HG03097 (cell line): ENCODE measurements around the gene KCTD20.

Source experiments
- ATAC-seq: cut with Tn5 transposase; IDR thresholded peaks from one replicate; pipeline ENCODE4 v1.9.1; 2021; ENCODE audit not compliant: unreplicated experiment, low FRiP score

The KCTD20 gene

DNA sequence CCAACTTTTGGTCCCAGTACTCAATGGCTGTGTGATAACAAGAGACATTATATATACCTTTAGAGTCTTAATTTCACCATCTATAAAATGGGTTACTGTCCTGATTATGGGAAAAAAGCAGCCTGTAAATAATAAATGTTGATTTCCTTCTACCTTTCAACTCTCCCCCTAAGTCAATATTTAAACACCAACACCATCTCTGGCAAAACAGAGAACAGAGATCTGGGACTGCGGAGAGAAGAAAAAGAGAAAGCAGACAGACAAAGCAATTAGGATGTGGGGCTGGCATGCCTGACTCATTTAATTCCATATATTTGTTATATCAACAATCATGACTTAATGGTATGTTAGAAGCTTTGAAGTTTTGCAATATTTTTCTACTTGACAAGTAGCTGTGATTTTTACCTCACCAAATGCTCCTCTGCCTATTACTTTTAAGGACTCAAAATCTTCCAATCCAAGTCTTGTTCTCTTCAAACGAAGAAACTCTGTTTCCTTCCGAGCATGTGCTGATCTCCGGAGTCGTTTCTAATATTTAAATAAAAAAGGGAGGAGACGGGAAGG lies 81.2 kb downstream of the KCTD20 start:
- ATAC-seq: no peak

DNA sequence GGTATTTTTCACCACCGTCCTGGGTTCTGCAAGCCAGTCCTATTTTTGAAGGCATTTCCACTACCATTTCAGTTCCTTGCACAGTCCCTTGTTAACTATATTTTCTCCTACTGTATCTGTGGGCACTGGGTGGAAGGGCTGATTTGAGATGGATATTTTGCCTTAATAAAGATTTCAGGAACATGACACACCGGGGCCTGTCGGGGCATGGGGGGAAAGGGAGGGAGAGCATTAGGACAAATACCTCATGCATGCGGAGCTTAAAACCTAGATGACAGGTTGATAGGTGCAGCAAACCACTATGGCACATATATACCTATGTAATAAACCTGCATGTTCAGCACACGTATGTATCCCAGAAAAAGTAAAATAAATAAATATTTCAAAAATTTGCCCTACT lies 82.1 kb downstream of the KCTD20 start:
- ATAC-seq: no peak

DNA sequence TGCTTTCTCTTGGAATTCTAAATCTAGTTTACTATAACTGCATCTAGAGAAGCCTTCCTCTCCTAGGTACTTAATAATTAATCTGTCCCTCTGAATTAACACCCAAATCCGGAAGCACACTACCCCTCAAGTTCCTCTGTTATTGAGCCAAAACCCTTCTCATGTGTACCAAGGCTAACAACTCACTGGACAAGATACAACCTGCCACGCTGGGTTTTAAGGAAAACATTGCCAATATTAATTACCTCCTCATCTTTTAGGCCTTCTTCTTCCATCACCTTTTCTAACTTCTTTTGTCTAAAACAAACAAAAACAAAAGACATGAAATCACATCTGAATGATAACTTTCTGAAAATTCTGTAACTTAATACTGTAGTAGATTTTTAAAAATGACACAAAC lies 82.5 kb downstream of the KCTD20 start:
- ATAC-seq: no peak

DNA sequence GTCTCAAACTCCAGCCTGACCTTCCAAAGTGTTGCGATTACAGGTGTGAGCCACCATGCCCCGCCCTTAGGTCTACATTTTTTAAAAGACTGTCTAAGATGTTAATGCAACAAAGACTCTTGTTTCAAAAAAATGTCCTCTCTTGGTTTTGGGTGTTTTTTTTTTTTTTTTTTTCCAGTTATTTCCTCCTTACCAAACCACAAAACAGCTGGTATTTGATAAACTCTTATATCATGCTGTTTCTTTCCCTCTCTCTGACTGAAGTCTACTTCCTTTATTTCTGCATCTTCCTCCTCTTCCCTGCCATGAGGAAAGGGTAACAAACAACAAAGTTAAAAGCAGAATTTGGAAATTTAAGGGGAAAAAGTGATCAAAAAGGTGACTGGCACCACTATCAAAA lies 83.3 kb downstream of the KCTD20 start:
- no peak for ATAC-seq

DNA sequence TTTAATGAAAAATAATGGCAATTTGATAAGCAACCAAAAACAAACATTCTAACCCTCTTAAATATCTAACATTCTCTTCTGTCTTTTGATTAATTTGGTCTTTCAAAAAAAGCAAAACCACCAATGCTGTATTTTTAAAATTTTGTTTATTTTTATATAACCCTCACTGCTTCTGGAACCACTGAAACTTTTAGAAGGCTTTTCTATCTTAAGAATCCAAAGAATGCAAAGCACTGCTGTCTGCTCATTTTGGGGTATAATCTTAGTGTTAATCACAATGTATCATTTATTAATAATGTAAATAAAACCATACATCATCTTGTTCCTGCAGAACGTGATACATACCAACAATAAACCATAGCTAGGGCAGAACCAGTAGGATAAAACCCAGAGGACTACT lies 90.5 kb downstream of the KCTD20 start:
- ATAC-seq: no peak

DNA sequence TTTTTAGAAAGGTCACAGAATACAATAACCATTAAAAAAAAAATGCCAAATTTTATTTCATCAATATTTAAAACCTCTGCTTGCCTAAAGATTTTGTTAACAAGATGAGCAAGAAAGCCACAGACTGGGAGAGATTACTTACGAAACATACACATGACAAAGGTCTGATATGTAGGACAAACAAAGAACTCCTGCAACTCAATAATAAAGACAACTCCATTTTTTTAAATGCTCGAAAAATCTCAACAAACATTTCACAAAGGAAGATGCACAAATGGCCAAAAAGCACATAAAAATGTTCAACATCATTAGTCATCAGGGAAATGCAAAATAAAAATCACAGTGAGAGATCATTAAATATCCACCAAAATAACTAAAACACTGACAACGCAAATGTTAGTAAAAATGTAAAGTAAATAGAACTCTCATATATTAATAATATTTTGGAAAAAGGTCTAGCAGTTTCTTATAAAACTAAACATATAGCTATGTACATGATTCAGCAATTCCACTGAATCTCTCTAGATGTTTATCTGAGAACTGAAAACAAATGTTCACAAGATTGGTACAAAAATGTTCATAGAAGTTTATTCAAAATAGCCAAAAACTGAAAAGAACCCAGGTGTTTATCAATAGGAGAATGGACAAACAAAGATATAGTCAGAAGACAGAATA lies 94.2 kb downstream of the KCTD20 start:
- ATAC-seq: no peak

DNA sequence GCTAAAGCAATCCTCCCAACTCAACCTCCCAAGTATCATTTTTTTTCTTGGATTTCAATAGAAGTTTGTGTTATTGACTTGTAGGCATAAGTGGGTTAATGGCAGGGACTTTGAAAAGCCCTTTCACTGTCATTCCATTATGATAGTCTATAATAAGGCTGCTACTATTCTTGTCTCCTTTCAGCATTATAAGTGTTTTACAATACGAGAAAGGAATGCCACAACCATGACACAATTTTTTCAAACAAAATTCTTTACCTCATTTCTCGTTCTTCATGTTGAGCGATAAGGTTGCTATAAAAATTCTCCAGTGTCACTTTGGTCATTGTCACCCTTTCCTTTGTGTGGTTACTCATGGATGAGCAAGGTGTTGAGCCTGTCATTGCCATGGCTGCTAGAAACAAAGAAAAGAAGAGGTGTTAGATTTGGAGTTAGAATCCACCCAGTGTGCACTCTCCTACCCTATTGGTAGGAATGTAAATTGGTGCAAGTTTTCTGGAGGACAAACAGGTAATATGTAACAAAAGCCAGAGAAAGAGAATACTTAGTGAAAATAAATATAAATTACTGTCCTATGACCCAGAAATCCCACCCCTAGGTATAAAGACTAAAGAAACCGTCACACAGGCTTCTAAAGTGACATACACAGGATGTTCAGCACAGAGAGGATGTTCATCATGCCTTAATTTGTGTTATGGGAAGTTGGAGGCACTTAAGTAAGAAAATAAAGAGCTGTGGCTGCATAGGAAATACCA lies 97.2 kb downstream of the KCTD20 start:
- ATAC-seq: no peak
